Activated naive CD4-positive, alpha-beta T cell treated with anti-CD3 and anti-CD28 coated beads, Interleukin-2, amount 50 U/mL, for 16 hours (primary cell): Measurements from ENCODE around the gene FABP3.

Experiments used
- DNase-seq: peaks from one replicate; pipeline ENCODE4 v3.0.0-alpha.2; 2020

FABP3 gene

GRCh38 chr1:31371121-31371959, 1.5 kb downstream of the FABP3 start:
- DNase-seq = no peak

- no peak for DNase-seq
These were observed 2.3 kb downstream of the FABP3 start for GRCh38 chr1:31370565-31370964.

- DNase-seq = no peak
These were observed 2.9 kb downstream of the FABP3 start for GRCh38 chr1:31370021-31370420.

- DNase-seq = no peak
These were observed 4.2 kb downstream of the FABP3 start for GRCh38 chr1:31368611-31369107.

- DNase-seq = no peak
These were observed 6.1 kb downstream of the FABP3 start for GRCh38 chr1:31366796-31367195.

GRCh38 chr1:31364561-31365250, 8.2 kb downstream of the FABP3 start:
- no peak for DNase-seq

- no peak for DNase-seq
These were observed 10.8 kb downstream of the FABP3 start for GRCh38 chr1:31362032-31362431.

GRCh38 chr1:31361607-31362006, 11.3 kb downstream of the FABP3 start:
- DNase-seq = no peak

GRCh38 chr1:31356427-31356826, 16.4 kb downstream of the FABP3 start:
- DNase-seq = no peak

- DNase-seq = no peak
These were observed 18.6 kb downstream of the FABP3 start for GRCh38 chr1:31354283-31354682.

GRCh38 chr1:31348449-31348848, 24.4 kb downstream of the FABP3 start:
- no peak for DNase-seq

GRCh38 chr1:31346785-31347184, 26.1 kb downstream of the FABP3 start:
- DNase-seq = no peak

GRCh38 chr1:31345635-31346034, 27.2 kb downstream of the FABP3 start:
- no peak for DNase-seq

- DNase-seq = no peak
These were observed 28.4 kb downstream of the FABP3 start for GRCh38 chr1:31344503-31344902.

GRCh38 chr1:31336687-31337467, 36.0 kb downstream of the FABP3 start:
- DNase-seq = no peak

GRCh38 chr1:31335007-31335406, 37.9 kb downstream of the FABP3 start:
- DNase-seq = no peak

- no peak for DNase-seq
These were observed 45.5 kb downstream of the FABP3 start for GRCh38 chr1:31327381-31327780.

GRCh38 chr1:31326461-31326860, 46.4 kb downstream of the FABP3 start:
- DNase-seq = no peak

GRCh38 chr1:31324992-31325391, 47.9 kb downstream of the FABP3 start:
- DNase-seq = no peak

- no peak for DNase-seq
These were observed 48.8 kb downstream of the FABP3 start for GRCh38 chr1:31324093-31324492.

- no peak for DNase-seq
These were observed 54.7 kb downstream of the FABP3 start for GRCh38 chr1:31318146-31318545.

- no peak for DNase-seq
These were observed 57.0 kb downstream of the FABP3 start for GRCh38 chr1:31315902-31316301.
